ENCODE results near the gene CBX8. TPM values are rescaled to one million over a fixed set of nuclear protein-coding genes. Genes with fewer than 3 reads are reported as not detected.

The CBX8 gene
- total and polyA plus RNA-seq, 2 of the 8 experiments (the other 6 are each of a cell fraction or from before 2014, with no cell fraction given) = 0.09 to 2.1 TPM

- peaks cover 13 to 38% (median 31%) of the 10 kb centered on the region in 4 experiments; a peak in 7 of 8 replicates for H3K36me3 ChIP-seq (ENCODE audit: control insufficient read depth in 2 of 4, insufficient read depth in 4 of 4, low read length in 3 of 4)
- H3K9ac ChIP-seq (replicated peaks in 1 of 4; ENCODE audit: extremely low read depth in 1 of 4, low read depth in 3 of 4, low read length in 3 of 4) = no peak overlapping the region
- H3K4me1 ChIP-seq (replicated peaks in 1 of 4; ENCODE audit: control insufficient read depth in 3 of 4, insufficient read depth in 4 of 4, low read length in 3 of 4) = peaks cover 3 to 31% (median 21%) of the 10 kb centered on the region in 4 experiments
- no peak overlapping the region; the same call in none of the 2 replicates for H3K18ac ChIP-seq (ENCODE audit: extremely low read depth, low read length)
- H4K8ac ChIP-seq (ENCODE audit: extremely low read depth, insufficient read depth, low read length) = no peak overlapping the region
- no peak overlapping the region for H3K4me3 ChIP-seq (ENCODE audit: extremely low read depth in 1 of 4, insufficient read depth in 2 of 4, low read depth in 3 of 4, low read length in 4 of 4)
- no peak overlapping the region for H2AFZ ChIP-seq (ENCODE audit: low read length)
- WGBS, 2 experiments (ENCODE audit: extremely low coverage in 1 of 2, insufficient coverage in 1 of 2, insufficient read length in 1 of 2, insufficient replicate concordance in 2 of 2, low coverage in 1 of 2, low lambda C conversion rate in 2 of 2, missing lambda C conversion rate in 1 of 2) = 91% methylated on average over 11 of the region's 12 CpGs; no CpG with 5 or more reads in 1 of the 2 experiments
- peak in 1 of 2 experiments; percentile 73; a peak in 2 of 3 replicates for TF ChIP-seq POLR2A (IDR thresholded peaks at IDR 0.05; ENCODE audit: control extremely low read depth in 1 of 2, low read depth in 2 of 2, low read length in 2 of 2)
- TF ChIP-seq ASH2L (IDR thresholded peaks at IDR 0.05; ENCODE audit: low read length) = no peak
- peak; percentile 78 for TF ChIP-seq POLR2AphosphoS5 (IDR thresholded peaks at IDR 0.05; ENCODE audit: low read depth, low read length)
- H4K5ac ChIP-seq (ENCODE audit: insufficient read length, low read depth, low read length) = no peak overlapping the region
- H2BK20ac ChIP-seq (ENCODE audit: low read length) = no peak overlapping the region
- H2AK5ac ChIP-seq (ENCODE audit: low read depth, low read length) = peak overlapping the region; percentile 82; the same call in 1 of the 2 replicates
- H2BK120ac ChIP-seq (replicated peaks; ENCODE audit: low read depth, low read length) = no peak overlapping the region
- no peak overlapping the region for H2BK5ac ChIP-seq (ENCODE audit: low read depth, low read length)
- H3K79me1 ChIP-seq (ENCODE audit: low read depth, low read length) = peaks cover 13% of the 10 kb centered on the region; the same call in 1 of the 2 replicates
- FAIRE-seq (no peak), DNase-seq (ENCODE audit: low read depth in 1 of 2, low spot score in 2 of 2) (no peak)
- peaks cover 21 to 40% (median 34%) of the 10 kb centered on the region in 4 experiments for H3K27me3 ChIP-seq (replicated peaks in 1 of 4; ENCODE audit: control insufficient read depth in 3 of 4, extremely low read depth in 1 of 4, insufficient read depth in 3 of 4, low read length in 3 of 4)
- peaks cover 3% of the 10 kb centered on the region; the same call in 1 of the 2 replicates for H3K23me2 ChIP-seq (ENCODE audit: low read depth, low read length)
- peaks cover 36 to 50% of the 10 kb centered on the region in 2 experiments for H4K20me1 ChIP-seq (replicated peaks in 1 of 2; ENCODE audit: control insufficient read depth in 1 of 2, insufficient read depth in 2 of 2, low read length in 2 of 2)
- no peaks in the 10 kb centered on the region for H3K9me3 ChIP-seq (ENCODE audit: insufficient read depth in 2 of 2, low read depth in 1 of 2, low read length in 1 of 2)
- H3K4ac ChIP-seq (replicated peaks; ENCODE audit: insufficient read length, low read depth, low read length) = no peak overlapping the region
- ChIA-PET CTCF (ENCODE audit: partially characterized antibody) (interaction anchor here (0.6 to 3.7 kb wide), 17 partner anchors 10 to 183 kb away, joined by 3 to 21 read pairs (median 4); partner anchors contain the start of gene CBX2), POLR2A (ENCODE audit: partially characterized antibody) (interaction anchor here (0.8 to 3.1 kb wide), 17 partner anchors 9 to 206 kb away, joined by 3 to 33 read pairs (median 5); partner anchors contain the start of genes CBX2 and CBX8)
- no peak overlapping the region for H3K56ac ChIP-seq (replicated peaks; ENCODE audit: insufficient read length, low read depth, low read length)
- H2BK12ac ChIP-seq (ENCODE audit: low read depth, low read length) = peak overlapping the region; percentile 68; the same call in 1 of the 2 replicates
- no peak overlapping the region for H3K27ac ChIP-seq (ENCODE audit: low read depth, low read length)
- H2BK15ac ChIP-seq (ENCODE audit: low read length) = peak overlapping the region; percentile 92; the same call in 1 of the 2 replicates
- no peak overlapping the region for H3K4me2 ChIP-seq (ENCODE audit: insufficient read depth in 1 of 2, low read depth in 2 of 2, low read length in 2 of 2)
- no peak overlapping the region for H4K91ac ChIP-seq (replicated peaks; ENCODE audit: insufficient read length, low read length)
- H3K79me2 ChIP-seq (ENCODE audit: control insufficient read depth in 1 of 2, insufficient read depth in 2 of 2, low read length in 2 of 2) = 0 out of 4 replicates have a peak, but pooled peaks cover 0 to 3% of the 10 kb centered on the region in 2 experiments
- H3K14ac ChIP-seq (ENCODE audit: insufficient read length) = no peak overlapping the region
- no peak overlapping the region for H3K23ac ChIP-seq (ENCODE audit: insufficient read length)
Observed at GRCh38 chr17:79786930-79787643, 9.8 kb downstream of the CBX8 start.

Data from H1 (cell line).